Activated CD4-positive, alpha-beta T cell treated with anti-CD3 and anti-CD28 coated beads for 4 hours (primary cell): ENCODE measurements around the gene TMEM59.
A peak's percentile ranks its signal among the peaks of the same experiment; 100 is the strongest.
"Not testable (repeated sequence)": the region's sequence is repeated elsewhere in the genome, so short reads cannot be mapped to it uniquely, and the experiment has no call there.

Experiments used
- DNase-seq, 2 donors: peaks; one replicate each; pipeline ENCODE4 v3.0.0-alpha.2; 2020

The TMEM59 gene

DNA sequence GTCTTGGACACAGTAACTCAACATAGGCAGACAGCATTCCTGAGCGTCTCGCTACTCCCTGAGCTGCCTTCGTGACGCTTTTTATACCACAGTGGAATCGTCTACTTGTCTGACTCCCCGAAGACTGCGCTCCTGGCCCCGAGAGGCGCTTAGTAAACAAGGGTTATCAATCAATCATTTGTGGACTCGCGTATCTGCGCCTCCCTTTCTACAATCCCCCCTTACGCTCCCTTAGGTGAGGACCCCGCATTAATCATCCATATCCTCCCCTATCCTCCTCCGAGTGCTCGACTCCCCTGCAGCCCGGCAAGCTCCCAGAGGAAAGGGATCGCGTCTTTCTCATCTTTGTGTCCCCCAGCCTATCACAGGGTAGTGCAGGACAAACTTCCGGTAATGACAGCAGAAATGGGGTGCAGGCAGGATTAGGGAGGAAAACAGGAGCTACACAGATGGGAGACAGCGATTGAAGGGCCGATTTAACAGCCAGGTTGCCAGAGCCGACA is 522 bp downstream of the TMEM59 start:
- peak in 1 of 2 donors; percentile 24 for DNase-seq

DNA sequence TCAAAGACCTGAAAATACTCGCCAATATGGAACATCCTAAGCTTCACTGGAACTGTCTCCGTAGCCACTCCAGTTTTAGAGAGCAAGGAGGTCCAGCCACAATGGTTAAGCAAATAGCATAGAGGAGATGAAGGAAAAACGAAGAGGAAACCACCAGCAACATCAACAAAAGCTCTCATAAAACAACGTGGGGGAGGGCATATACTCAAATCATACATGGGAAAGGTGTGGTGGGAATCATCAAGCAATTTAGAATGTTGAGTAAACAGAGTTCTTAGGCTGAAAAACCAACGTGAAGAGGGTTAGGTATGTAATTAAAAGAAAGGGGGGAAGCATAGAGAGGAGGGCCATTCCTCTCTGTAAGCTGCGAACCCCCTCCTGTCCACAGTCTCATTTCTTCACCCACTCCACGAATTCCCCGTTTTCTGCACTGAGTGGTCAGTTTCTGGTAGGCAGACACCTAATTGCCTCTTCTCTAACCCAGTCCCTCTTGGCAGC is 1.0 kb downstream of the TMEM59 start:
- DNase-seq, result no peak

DNA sequence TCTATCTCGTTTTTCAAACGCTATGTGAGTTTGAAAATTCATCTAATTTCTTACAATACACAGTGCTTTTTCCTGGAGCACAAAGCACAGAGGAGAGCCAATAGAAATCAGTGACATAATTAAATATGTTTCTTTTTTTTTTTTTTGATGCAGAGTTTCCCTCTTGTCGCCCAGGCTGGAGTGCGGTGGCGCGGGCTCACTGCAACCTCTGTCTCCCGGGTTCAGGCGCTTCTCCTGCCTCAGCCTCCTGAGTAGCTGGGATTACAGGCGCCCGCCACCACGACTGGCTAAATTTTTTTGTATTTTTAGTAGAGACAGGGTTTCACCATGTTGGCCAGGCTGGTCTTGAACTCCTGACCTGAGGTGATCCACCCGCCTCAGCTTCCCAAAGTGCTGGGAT is 2.6 kb downstream of the TMEM59 start:
- DNase-seq, result not testable (repeated sequence)

DNA sequence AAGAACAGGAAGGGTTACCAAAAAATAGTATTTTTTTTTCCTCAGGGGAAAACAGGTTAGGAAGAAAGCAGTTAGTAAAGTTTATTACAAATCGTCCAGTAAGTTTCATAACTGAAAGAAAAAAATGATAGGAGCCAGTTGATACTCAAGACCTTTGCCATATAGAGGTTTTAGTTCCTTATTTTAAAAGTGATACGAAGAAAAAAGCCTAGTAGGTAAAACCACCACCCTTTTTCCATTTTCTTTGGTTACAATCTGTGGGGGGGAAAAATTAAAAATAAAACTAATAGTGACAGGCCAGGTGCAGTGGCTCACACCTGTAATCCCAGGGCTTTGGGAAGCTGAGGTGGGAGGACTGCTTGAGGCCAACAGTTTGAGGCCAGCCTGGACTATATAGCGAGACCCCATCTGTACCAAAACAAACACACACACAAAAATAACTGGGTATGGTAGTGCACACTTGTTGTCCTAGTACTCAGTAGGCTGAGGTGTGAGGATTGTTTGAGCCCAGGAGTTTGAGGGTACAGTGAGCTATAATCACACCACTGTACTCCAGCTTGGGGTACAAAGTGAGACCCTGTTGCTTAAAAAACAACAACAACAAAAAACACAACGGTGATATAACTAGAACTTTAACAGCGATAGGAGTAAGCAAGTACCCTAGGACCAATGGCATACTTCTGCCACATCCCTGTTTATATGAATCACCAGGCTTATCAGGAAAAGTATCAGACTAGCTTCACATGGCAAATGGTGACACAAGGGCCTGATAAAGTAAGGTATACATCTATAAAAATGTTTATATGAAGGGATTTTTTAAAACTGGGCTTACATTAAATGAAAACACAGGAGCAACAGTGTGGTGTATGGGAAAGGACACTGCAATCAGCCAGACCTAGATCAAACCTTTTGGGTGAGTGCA is 5.4 kb downstream of the TMEM59 start:
- no peak for DNase-seq

DNA sequence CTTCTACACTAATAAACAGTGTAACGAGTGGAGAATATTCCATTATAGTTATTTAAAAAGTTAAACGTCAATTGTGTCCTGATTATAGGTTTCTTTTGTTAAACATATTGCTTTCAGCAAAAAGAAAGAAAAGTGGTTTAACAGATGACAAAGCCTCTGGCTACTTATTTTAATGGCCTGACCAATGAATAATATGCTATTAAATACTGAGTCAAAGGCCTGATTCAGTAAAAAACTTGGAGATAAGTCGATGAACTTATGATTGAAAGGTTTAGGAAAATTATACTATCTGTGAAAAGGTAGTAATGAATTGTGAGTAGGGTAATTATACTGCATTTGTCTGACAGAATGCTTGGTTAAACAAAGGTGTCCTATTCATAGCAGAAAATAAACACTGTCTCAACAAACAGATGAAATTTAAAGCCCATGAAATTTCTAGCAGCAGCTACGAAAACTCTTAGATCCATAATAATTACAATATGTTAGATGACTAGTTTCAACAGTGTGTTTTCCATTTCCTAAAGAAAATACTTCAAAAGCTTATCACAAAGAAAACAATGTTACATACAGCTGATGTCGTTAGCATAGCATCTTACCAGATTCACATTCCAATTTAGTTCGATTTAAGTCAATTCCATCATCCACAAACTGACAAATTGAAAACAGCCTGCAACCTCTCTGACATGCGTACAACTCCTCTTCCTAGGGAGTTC is 6.2 kb downstream of the TMEM59 start:
- no peak for DNase-seq

DNA sequence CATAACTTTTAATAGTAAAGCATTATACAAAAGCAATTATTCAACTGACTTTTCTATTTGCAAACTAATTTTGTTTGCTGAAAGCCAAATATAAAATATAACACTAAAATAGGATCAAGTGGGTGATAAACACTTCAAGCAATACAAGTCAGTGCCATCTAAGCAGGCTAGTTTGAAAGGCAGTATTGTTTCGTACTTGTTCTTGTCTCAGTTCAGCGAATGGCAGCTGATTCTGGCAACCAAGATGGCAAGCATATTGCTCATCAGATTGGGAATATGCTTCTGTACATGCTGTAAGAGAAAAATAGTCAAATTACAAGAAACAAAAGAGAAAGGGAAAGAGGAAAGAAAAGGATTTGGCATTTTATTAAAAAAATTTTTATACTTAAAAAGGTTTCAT is 7.5 kb downstream of the TMEM59 start:
- no peak for DNase-seq

DNA sequence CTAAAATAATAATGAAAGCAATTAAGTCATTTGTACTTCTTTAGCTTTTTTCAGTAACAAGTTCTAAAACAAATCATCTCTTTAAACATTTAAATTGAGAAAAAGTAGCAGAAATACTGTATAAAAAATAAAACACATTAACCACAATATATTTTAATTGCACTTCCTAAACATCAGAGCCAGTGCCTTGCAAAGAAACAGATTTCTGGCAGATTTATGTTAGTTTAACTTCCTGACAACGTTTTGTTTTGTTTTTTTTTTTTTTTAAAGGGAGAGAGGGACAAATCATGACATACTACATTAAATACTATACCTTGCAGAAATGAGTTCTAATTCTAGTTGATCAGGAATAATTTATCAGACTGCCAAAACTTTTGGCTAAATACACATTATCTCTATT is 11.2 kb downstream of the TMEM59 start:
- no peak for DNase-seq

DNA sequence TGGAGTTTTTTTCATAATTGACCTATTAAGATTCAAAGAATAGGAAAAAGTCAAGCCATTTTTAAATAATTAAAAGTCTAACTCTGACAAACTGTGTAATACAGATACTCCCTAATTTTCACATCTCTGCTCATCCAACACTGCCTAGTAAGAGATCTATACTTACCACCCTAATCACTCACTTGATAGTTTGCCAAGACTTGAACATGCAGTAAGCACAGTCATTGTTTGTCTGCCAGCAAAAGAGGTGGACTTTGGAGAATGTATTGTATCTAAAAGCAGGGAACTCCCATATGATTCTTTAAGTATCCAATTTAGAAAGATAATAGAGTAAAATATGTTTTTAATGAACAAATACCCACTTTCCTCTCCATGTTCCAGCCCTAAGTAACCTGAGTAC is 15.5 kb downstream of the TMEM59 start:
- no peak for DNase-seq

DNA sequence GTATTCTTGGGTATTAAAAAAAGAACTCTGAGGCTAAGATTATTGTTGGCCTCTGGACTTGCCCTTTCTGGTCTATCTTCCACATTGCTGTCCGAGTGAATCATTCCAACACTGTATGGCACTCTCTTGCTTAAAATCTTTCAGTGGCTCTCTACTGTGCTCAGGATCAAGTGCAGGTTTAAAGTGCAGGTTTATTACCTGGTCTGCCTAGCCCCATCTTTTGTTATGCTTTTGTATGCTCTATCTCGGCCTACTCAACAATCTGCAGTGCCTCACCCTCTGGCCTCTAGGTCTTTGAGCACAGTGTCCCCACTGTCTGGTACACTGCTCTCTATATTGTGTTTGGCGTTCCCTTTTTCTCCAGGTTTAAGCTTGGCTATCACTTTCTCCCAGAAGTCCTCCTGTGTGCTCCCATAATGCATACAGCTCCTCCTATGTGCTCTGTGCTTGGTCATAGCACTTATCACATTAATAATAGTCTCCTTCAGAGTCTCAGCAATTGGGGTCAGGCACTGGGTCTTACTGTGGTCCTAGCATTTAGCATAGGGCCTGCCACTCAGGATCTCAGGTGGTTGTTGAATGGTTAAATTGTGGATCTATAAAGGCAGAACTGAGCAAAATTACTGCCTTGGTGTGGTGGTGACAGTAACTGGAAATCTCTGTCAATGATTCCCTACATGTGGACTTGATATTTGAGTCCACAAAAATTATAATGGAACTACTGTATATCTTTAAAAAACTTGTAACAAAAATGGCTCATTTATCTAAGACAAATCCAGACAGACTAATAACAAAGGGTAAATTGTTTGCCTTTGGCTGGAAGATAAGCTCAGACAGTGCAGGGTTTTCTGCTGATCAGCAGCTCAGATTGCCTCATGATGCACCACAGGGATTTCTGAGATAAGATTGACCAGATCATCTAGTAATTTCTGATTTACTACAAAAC is 24.4 kb downstream of the TMEM59 start:
- no peak for DNase-seq

DNA sequence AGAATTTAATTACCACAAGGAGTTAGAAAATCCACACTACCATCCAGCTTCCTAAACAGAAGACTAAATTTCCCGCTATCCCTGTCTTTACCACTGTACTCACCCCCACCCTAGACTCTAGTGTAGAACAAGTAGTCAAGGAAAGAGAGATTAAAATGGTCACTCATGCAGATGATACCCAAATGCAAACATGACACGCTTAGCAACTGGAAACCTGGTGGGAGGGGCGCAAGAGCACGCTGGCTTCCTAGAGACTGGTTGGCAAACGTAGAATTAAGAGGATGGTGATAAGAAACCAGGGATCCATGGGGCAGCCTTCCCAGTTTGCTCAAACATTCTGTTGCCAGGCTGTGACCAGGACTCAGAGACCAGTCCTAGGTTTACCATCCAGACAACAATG is 25.2 kb downstream of the TMEM59 start:
- DNase-seq, result no peak

DNA sequence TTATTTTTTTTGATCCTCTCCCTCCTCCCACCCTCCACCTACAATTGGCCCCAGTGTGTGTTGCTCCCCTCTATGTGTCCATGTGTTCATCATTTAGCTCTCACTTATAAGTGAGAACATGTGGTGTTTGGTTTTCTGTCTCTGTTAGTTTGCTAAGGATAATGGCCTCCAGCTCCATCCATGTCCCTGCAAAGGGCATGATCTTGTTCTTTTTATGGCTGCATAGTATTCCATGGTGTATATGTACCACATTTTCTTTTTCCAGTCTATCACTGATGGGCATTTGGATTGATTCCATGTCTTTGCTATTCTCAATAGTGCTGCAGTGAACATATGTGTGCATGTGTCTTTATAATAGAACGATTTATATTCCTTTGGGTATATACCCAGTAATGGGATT is 28.2 kb downstream of the TMEM59 start:
- DNase-seq, result not testable (repeated sequence)

DNA sequence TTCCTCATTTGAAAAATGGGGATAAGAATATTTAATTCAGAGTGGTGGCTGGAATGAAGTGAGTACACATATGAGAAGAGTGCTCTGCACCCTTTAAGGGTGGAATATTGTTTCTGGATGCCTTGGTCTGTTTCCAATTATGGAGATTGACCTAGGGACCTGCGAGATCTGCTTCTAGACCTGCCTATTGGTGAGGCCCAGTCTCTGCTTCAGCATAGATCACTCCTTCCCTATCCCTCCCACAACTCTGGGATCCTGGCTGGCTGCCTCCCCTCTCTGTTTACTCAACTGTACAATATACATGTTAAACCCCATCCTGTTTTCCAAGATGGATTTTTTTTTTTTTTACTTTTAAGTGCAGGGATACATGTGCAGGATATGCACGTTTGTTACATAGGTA is 28.6 kb downstream of the TMEM59 start:
- DNase-seq, result no peak

DNA sequence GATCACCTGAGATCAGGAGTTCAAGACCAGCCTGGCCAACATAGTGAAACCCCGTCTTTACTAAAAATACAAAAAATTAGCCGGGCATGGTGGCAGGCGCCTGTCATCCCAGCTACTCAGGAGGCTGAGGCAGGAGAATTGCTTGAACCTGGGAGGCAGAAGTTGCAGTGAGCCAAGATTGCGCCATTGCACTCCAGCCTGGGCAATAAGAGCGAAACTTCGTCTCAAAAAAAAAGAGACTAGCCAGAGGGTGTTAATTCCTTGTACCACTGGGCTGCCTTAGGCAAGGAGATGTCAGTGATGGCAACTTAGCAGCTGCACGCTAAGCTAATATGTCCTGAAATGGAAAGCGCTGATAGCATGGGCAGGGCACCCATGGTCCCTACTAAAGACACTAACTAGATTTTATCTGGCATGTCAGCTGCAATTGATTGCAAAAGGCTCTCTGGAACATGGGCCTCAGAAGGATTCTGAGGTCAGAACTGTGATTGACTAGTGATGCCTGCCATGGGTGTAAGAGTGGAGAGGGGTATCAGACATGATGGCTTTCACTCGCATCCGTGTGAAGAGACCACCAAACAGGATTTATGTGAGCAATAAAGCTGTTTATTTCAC is 33.3 kb downstream of the TMEM59 start:
- not testable (repeated sequence) for DNase-seq

DNA sequence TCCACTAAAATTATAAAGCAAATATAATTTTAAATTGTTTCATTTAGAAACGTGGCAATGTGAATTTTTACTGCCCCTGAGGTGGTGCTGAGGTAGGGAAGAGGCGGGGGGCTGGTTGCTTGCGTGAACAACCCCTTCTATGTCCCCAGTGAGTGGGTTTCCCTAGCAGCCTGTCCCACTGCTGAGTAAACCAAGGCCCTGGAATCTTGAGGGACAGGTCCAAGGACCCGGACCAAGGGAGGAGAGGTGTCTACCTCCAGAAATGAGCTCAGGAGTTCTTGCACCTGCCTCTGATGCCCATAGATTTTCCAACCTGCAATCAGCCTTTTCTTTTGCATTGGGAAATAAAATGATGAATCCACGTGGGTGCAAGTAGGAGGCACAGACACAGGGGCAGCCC is 34.4 kb downstream of the TMEM59 start:
- no peak for DNase-seq

DNA sequence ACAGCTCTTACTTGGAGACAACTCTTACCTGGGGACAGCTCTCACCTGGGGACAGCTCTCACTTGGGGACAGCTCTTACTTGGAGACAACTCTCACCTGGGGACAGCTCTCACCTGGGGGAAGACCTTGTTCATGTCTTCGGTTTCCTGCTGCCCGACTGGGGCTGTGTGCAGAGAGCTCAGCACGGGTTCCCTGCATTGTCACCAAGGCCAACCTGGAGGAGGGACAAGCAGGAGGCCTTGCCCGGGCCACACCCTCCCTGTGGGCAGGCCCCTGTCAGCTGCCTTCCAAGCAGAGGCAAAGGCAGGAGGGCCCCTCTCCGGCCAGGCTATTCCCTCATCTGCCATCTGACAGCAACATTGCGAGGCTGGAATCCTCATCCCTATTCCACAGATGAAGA is 35.0 kb downstream of the TMEM59 start, which contains the start of gene LDLRAD1:
Gene LDLRAD1 (minus strand): TSS at position 208 of the 400 bp plus-strand sequence. CDS start 74 bp downstream, at position 134.
- DNase-seq, result no peak

DNA sequence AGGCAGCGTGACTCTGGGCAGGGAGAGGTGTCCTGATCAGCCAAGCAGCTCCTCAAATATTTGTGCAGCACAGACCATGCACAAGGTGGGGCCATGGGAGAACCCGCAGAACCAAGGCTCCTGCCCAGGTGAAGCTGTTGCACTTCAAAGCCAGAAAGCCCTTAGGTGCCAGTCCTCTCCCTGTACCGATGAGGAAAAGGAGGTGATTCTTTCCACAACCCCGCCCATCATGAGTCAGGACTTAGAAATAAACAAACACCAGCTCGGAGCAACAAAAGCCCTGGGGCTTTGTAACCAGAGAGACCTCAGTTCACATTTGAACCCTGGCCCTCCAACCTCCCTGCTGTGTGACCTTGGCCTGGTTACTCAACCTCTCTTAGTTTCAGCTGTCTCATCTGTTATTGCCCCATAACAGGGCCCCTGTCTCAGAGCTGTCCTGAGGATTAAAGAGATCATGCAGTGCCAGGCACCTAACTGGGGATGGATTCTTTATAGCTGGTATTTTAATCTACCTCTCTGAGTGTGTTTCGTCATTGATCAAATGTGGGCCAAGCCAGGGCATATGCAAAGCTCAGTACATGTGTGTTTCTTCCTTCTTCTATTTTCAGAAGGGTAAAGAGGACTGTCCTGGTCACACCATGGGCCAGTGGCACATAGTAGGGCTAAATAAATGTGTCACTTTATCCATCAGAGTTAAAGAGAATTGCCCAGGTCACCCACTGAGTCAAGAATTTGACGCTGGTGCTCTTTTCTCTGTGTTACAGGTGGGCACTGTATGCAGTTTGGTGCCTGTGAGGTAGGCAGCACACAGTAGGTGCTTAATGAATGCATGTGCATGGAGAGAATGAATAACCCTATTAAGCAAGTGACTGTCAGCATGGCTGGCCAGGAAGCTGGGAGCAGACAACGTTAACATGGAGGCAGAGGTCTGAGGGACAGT is 36.4 kb downstream of the TMEM59 start:
- no peak for DNase-seq

DNA sequence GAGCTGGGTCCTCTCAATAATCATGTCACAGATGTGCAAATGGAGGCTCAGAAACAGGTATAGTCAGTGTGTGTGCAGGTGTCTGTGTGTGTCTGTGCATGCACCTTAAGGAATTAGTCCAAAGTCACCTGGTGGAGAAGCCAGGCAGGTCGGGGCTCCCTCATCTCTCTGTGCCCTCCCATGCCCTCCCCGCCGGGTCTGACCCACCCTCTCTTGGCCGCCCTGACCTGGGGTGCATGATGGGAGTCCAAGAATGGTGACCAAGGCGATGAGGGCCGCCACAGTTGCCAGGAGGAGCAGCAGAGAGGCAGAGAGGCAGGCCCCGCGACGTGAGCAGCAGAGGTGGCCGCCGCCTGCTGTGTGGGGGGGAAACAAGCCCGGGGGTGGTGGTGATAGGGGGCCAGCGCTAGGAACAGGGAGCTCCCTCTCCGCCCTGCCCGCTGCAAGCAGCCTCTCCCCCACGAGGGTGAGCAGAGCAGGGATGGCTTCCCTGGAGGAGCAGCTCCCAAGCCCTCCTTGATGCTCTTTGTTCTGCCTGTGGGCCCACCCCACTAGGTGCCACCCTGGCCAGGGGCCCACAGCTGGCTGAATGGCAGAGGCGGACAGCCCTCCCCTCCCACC is 38.9 kb downstream of the TMEM59 start:
- DNase-seq, result no peak

DNA sequence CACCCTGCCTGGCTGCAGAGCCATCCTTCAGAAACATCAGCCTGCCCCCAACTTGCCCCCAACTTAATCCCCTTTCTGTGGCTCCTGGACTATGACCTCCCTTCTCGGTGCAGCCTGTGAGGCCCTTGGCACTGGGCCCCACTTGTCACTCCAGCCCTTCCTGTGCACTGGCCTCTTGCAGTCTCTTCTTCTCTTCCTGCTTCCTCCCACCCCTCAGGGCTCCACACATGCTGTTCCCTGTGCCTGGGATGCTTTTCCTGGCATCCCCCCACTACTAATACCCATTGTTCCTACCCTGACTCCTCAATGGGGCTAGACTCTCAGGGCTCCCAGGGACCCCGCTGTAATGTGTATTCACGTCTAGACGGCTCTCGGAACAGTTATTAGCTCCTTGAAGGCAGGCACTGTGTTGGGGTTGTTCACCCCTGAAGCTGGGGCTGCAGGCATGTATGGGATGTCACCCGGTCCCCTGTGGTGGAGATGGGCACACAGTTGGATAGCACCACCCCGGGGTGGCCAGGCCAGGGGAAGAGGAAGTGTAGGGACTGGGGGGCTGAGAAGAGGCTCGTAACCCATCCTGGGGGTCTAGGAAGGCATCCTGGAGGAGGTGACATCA is 39.5 kb downstream of the TMEM59 start:
- no peak for DNase-seq

DNA sequence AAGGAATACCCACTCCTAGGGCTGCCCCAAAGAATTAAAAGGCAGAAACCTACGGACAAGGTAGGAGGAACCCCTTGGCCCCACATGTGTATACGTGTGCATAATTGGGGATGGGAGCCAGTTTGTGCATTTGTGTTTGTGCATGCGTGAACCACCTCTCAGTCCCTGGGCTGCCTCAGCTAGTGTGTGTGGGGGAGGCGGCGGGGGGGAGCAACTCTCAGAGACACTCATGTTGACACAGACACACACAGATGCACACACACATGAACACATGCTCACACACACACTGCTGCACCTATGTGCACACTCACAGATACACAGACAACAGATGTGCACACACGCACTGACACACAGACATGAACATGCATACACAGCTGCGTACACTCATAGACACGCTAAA is 40.1 kb downstream of the TMEM59 start:
- DNase-seq, result no peak

DNA sequence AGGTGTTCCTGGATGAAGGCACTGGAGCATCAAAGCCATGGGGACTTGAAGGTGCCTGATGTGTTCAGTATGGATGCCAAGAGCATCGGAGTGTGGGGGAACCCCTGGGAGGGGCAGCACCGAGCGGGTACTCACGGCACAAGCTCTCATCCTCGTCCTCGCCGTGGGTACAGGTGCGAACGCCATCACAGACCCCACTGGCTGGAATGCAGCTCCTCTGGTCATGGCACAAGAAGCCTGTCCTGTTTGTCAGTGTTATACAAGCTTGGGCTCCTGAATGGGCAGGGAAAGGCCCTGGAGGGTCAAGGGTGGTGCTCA is 41.0 kb downstream of the TMEM59 start:
- no peak for DNase-seq
